ENCODE measurements around the gene SUPT3H.

DNA sequence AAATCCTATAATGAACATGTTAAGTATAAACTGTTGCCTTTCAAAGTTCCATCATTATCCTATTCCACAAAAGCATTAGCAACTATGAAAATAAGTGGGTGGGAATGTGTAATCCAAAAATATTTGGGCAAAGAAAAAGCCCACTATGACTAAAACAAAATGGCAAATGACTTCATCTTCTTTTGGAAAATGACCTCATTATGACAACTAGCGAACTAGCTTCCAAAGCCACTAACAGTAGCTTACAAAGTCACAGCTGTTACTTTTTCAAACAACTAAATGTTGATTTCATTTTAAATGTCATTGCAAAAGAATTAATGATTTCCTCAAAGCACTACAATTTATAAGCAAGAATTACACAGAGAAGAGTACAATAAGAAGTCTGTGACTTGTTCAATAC lies 99.4 kb downstream of the SUPT3H start:
- TF ChIP-seq FOXM1 (IDR thresholded peaks at IDR 0.05; ENCODE audit: borderline replicate concordance, low read depth) (no peak), TAF1 (IDR thresholded peaks at IDR 0.05; ENCODE audit: low read depth) (no peak), RAD21 (IDR thresholded peaks at IDR 0.05; ENCODE audit: low read depth) (no peak), CEBPB (IDR thresholded peaks at IDR 0.05) (no peak), EGR1 (IDR thresholded peaks at IDR 0.05) (no peak)
